GM21447 (cell line): ENCODE data around the gene NGEF.

Experiments
- ATAC-seq: cut with Tn5 transposase; IDR thresholded peaks from one replicate; pipeline ENCODE4 v1.9.1; 2021; ENCODE audit not compliant: unreplicated experiment

NGEF gene

DNA sequence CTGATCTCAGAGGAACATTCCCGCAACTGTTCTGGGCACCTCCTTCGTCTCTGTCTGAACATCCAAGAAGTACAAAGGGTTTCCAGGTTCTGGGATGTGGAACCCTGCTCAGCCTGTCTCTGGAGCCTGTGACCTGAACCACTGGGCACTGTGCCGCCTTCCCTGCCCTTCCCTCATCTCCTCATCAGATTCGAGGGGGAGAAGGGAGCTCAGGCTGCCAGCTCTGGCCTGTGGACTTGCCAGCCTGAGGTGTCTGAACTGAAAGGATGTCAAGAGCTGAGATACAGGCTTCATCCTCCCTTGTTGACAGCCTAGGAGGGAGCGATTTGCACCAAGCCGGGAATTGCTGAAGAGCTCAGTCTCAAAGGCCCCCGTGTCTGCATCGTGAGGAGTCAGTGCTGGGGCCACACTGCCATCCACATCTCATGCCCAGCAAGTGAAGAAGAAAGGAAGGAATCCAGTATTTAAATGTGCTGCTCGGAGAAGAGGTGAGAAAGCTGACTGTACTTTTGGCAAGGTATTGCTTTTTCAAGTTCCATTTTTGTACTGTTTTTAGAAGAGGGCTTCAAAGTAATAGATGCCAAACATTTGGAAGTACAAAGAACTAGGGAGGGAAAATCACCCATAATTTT lies 32.0 kb upstream of the NGEF start:
- no peak for ATAC-seq

- ATAC-seq: no peak
Observed at GRCh38 chr2:233042549-233042948, 29.5 kb upstream of the NGEF start.

DNA sequence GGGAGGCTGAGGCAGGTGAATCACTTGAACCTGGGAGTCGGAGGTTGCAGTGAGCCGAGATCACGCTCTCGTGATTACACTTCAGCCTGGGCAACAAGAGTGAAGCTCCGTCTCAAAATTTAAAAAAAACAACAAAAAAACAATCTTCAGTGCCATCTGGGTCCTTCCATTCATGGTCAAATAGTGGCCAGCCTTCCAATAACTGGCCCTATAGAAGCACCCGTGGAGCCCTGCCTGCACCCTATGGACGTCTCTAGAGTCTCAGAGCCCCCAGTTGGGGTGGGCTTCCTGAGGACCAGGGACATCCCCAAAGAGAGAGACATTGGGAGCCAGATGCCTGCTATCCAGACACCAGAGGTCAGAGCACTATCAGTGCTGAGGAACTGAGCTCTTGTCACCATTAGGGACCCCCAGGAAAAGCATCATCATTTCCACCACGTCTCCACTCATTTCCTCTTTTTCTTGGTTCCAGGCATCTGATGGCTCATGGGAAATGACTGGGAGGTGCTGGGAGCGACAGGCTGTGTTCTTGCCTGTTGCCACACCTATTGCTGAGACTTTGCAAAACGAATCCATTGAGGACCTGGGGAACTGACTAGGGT lies 28.8 kb upstream of the NGEF start:
- no peak for ATAC-seq

DNA sequence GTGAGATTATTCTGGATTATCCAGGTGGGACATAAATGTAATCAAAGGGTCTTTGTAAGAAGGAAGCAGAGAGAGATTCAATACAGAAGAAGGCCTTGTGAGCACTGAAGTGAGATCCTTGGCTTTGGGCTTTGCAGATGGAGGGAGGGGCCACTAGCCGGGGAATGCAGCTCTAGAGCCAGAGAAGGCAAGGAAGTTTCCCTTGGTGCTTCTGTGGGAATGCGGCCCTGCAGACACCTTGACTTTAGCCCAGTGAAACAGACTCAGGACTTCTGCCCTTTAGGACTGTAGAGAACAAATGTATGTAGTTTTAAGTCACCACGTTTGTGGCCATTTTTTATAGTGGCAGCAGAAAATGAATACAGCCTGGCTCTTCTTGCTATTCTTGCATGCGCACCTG lies 27.5 kb upstream of the NGEF start:
- no peak for ATAC-seq

- ATAC-seq: no peak
Observed at GRCh38 chr2:233039846-233040530, 26.9 kb upstream of the NGEF start.

GRCh38 chr2:233039212-233039845 lies 26.3 kb upstream of the NGEF start:
- ATAC-seq: no peak

DNA sequence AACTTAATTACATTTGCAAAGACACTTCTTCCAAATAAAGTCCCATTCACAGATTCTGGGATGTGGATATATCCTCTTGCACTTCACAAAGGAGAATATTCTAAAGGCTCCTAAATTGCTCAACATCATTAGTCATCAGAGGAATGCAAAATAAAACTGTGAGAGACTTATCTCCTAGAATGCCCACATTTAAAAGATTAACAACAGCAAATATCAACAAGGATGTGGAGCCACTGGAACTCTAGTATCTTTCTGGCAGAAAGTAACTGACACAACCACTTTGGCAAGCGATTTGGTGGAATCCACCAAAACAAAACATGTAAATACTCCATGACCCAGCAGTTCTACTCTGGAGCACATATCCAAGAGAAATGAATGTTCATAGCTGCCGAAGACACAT lies 24.0 kb upstream of the NGEF start:
- no peak for ATAC-seq

DNA sequence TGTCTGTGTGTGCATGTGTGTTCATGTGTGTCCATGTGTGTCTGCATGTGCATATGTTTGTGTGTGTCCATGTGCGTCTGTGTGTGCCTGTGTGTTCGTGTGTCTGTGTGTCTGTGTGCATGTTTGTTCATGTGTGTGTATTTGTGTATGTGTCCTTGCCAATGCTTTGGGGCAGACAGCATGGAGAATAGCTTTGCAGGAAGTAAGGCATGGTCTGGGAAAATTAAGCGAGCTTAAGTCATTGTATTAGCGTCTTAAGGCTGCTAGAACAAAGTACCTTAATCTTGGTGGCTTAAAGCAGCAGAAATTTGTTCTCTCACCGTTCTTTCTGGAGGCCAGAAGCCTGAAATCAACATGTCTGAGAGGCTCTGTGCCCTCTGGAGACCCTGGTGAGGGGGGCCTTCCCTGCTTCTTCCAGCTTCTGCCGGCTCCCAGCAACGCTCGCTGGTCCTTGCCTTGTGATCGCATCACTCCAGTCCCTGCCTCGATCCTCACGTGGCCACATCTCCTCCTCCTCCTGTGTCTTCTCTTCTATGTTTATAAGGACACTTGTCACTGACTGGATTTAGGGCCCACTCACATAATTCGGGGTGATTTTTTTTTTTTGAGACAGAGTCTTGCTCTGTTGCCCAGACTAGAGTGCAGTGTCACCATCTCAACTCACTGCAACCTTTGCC lies 23.2 kb upstream of the NGEF start:
- ATAC-seq: no peak

GRCh38 chr2:233035426-233036161 lies 22.5 kb upstream of the NGEF start:
- no peak for ATAC-seq

DNA sequence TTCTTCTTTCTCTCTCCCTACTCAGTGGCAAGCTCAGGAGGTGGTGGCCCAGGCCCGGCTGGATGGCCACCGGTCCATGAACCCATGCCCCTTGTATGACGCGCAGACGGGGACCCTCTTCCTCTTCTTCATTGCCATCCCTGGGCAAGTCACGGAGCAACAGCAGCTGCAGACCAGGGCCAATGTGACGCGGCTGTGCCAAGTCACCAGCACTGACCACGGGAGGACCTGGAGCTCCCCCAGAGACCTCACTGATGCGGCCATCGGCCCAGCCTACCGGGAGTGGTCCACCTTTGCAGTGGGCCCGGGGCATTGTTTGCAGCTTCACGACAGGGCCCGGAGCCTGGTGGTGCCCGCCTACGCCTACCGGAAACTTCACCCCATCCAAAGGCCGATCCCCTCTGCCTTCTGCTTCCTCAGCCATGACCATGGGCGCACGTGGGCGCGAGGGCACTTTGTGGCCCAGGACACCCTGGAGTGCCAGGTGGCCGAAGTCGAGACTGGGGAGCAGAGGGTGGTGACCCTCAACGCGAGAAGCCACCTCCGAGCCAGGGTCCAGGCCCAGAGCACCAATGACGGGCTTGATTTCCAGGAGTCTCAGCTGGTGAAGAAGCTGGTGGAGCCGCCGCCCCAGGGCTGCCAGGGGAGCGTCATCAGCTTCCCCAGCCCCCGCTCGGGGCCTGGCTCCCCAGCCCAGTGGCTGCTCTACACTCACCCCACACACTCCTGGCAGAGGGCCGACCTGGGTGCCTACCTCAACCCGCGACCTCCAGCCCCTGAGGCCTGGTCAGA lies 21.2 kb upstream of the NGEF start:
- ATAC-seq: no peak

GRCh38 chr2:233033672-233034071 lies 20.6 kb upstream of the NGEF start:
- no peak for ATAC-seq

- no peak for ATAC-seq
Observed at GRCh38 chr2:233032551-233033320, 19.7 kb upstream of the NGEF start, which contains the start of gene NEU2. NEU2 (plus strand) TSS chr2:233032672; CDS start chr2:233032672, 0 bp downstream.

DNA sequence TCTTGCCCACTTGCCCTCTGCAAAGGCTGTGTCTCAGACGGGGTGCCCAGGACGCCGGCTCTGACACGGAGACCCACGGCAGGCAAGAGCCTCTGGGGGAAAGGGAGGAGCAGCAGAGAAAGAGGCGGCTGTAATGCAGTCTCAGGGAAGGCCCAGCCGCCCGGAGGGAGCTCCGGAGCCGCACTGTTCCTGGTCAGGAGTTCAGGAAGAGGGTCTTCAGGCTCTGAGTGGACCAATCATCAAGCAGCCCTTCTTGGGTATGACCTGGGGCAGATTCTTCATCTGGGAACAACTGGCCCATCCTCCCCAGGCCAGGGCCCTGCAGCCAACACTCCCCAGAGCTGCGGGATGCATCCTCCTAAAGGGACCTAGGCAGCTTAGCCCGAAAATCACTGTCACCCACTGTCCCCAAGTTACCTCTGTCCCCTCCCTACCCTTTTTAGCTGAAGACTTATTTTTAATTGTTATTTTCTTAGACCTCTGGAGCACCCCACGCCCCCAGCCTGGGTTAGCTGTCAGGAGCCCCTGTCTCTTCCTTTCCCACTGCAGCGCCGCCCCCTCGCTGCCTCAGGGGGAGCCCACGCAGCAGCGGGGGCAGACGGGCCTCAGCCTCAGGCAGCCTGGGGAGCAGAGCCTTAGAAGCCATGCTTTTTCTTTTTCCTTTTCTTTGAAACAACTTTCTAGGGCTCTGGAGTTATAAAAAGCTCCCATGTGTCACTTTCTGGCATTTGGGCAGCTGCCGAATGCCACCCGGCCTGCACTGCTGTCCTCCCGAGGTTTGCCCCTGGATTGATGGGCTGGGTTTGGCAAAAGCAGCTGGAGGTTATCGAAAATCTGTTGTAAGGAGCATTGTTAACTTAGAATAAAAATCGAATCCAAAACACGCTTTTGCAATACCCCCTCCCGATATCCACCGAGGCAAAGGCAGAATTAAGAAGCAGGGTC lies 18.8 kb upstream of the NGEF start:
- ATAC-seq: no peak

- ATAC-seq: no peak
Observed at GRCh38 chr2:233029321-233029720, 16.3 kb upstream of the NGEF start.

DNA sequence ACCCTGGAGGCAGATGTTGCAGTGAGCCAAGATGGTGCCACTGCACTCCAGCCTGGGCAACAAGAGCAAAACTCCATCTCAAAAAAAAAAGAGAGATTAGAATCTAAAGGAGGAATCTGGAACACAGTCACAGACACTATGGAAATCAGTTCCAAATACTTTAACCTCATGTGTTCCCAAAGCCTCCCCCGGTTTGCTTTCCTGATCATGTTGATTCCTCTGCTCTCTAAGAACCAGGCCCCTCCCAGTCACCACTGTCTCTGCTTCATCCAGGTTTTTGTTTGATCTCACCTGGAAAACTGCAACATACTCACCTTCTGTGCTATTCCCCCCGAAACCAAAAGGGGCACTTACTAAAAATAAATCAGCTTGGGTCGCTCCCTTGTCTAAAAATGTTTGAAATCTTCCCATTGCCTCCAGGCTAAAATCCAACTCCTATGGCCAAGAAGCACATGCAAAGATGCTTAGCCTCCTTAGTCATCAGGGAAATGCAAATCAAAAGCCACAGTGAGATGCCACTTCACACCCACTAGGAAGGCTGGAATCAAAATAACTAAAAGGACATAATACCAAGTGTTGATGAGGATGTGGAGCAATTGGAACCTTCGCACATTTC lies 13.2 kb upstream of the NGEF start:
- ATAC-seq: no peak

GRCh38 chr2:233025706-233026105 lies 12.7 kb upstream of the NGEF start:
- no peak for ATAC-seq

- no peak for ATAC-seq
Observed at GRCh38 chr2:233023761-233024410, 10.8 kb upstream of the NGEF start.
